Astrocyte of the spinal cord (primary cell): ENCODE measurements around the gene CROT.
"Not testable (repeated sequence)": the region's sequence is repeated elsewhere in the genome, so short reads cannot be mapped to it uniquely, and the experiment has no call there.

Experiments used
- DNase-seq: peaks from one replicate; pipeline ENCODE4 v3.0.0; 2011; ENCODE audit warnings: low read depth, low spot score
- H3K4me3 ChIP-seq: 2 replicates; pipeline ENCODE4 v1.5.1; 2011; ENCODE audit warnings: low read depth, mild to moderate bottlenecking, low read length, moderate library complexity
- CTCF ChIP-seq: IDR thresholded peaks from 2 replicates; pipeline ENCODE4 v1.5.1; 2012; ENCODE audit warnings: low read depth, mild to moderate bottlenecking, low read length, inconsistent platforms
- in situ Hi-C: cut with HindIII; loops from 2 replicates; pipeline ENCODE4 v1.10.0; 2017; ENCODE audit warnings: low sequenced_read_pairs

The CROT gene

DNA sequence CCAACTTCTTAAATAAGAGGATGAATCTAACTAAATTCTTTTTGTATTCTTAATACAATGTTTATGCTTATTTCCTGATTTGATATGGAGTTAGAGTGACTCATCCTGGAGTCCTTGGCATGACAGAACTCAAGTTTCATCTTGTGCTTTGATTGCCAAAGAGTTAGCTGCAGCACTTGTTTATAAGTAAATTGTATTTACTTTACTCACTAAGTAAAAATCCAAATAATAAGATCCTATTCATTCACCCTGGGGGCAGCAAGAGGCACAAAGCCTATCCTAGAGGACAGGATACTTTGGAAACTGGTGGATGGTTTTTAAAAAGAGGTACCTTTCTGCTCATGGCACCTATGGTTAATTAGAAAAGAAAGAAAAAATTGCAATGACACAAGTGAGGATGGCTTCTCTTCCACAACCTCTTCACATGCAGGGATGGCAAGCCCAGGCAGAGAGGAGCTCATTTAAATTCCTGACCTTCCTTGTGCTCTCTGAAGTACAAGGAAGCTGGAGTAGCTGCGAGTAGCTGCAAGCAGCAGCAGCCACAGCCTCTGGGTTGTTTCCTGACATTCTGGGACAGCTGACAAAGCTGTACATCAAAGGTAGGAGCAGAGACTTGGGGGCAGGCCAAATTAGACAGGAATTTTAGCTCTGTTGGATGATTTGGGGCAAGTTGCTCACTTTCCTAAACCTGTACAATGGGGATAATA is 28.5 kb upstream of the CROT start:
- peak; percentile 70 for DNase-seq
- in situ Hi-C loops = no loop called here
- TF ChIP-seq CTCF = no peak
- no peak overlapping the region for H3K4me3 ChIP-seq

- DNase-seq = no peak
- in situ Hi-C loops = no loop called here
- H3K4me3 ChIP-seq = no peak overlapping the region
- no peak for TF ChIP-seq CTCF
Observed at GRCh38 chr7:87317691-87318245, 27.7 kb upstream of the CROT start.

GRCh38 chr7:87318741-87319140 is 26.7 kb upstream of the CROT start:
- H3K4me3 ChIP-seq = no peak overlapping the region
- in situ Hi-C loops = no loop called here
- no peak for TF ChIP-seq CTCF
- DNase-seq = no peak

GRCh38 chr7:87319154-87319581 is 26.3 kb upstream of the CROT start:
- H3K4me3 ChIP-seq, in situ Hi-C loops, DNase-seq: not testable (repeated sequence)

DNA sequence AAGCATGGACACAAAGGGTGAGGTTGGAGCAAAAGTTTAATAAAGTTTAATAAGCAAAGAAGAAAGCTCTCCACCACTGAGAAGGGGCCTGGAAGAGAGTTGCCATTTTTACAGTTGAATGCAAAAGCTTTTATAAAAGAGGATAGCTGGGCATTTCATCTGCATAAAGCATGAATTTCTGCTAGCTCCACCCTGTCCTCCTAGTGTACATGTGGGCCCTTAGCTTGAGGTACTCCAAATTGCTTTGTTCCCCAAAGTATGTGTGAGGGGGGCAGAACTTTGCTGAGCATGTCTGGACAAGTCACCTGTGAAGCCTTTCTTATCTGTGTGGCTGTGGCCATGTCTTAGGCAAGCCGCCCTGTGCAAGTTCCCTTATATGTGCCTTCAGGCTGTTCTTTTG is 22.6 kb upstream of the CROT start:
- in situ Hi-C loops = no loop called here
- DNase-seq = no peak
- H3K4me3 ChIP-seq = no peak overlapping the region
- TF ChIP-seq CTCF = no peak

GRCh38 chr7:87325576-87326370 is 19.7 kb upstream of the CROT start:
- TF ChIP-seq CTCF = no peak
- in situ Hi-C loops = no loop called here
- DNase-seq = no peak
- no peak overlapping the region for H3K4me3 ChIP-seq

DNA sequence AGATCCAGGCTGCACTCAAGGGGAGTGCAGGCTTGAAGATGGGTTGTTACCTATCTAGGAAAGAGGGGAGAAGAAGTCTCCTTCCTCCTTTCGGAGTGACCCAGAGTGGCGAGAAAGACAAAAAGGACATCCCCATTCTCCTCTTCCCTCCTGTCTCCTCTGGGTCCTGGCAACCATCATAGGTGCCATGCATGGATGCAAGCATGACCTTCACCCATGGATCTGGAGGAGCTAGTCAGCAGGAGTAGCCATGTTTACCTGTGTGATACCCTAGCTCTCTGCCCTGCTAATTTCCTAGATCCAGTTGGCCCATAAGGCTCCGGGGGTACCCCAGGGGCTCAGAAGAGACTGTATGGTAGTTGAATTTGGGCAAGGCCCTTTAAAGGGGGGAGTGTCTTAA is 17.2 kb upstream of the CROT start:
- peak; percentile 39 for DNase-seq
- no peak overlapping the region for H3K4me3 ChIP-seq
- no peak for TF ChIP-seq CTCF
- in situ Hi-C loops = no loop called here
